MCF 10A (cell line): ENCODE measurements around the gene CAMK4. TPM values are rescaled to one million over a fixed set of nuclear protein-coding genes. Genes with fewer than 3 reads are reported as not detected.

Source experiments
- BruUV-seq: library from RNA; stranded (reverse); fragments of 400-500 nt; replicated peaks from 2 replicates; lab custom pipeline; 2021; lab: Mats Ljungman, UMichigan
- CTCF ChIA-PET: fragments of 300-600 bp; sonication (Branson Sonifier 250); formaldehyde crosslinking; extraction: SDS; loops from one replicate; lab custom pipeline; 2021; ENCODE audit warnings: antibody characterized with exemption, inconsistent platforms; lab: Yijun Ruan, JAX
- POLR2A ChIA-PET: fragments of 300-600, 350-650 bp; sonication (Branson Sonifier 250); formaldehyde crosslinking; extraction: SDS; loops from one replicate; lab custom pipeline; 2020; ENCODE audit warnings: antibody characterized with exemption, inconsistent platforms; lab: Yijun Ruan, JAX
- DNase-seq: peaks from one replicate; pipeline ENCODE4 v3.0.0-alpha.2; 2018; ENCODE audit not compliant: unreplicated experiment
- H3K27ac Mint-ChIP-seq: one replicate; pipeline ENCODE4 v1.8.0; 2022; ENCODE audit warnings: mild to moderate bottlenecking, low read depth, mixed read lengths; ENCODE audit not compliant: unreplicated experiment
- H3K27me3 Mint-ChIP-seq: one replicate; pipeline ENCODE4 v1.8.0; 2022; ENCODE audit warnings: mixed read lengths; ENCODE audit not compliant: insufficient read depth, unreplicated experiment
- H3K36me3 Mint-ChIP-seq: one replicate; pipeline ENCODE4 v1.8.0; 2022; ENCODE audit warnings: mild to moderate bottlenecking, moderate library complexity, mixed read lengths; ENCODE audit not compliant: insufficient read depth, unreplicated experiment
- H3K4me1 Mint-ChIP-seq: one replicate; pipeline ENCODE4 v1.8.0; 2022; ENCODE audit warnings: mixed read lengths; ENCODE audit not compliant: insufficient read depth, unreplicated experiment
- H3K4me3 Mint-ChIP-seq: one replicate; pipeline ENCODE4 v1.8.0; 2022; ENCODE audit warnings: mild to moderate bottlenecking, moderate library complexity, mixed read lengths; ENCODE audit not compliant: unreplicated experiment
- H3K9me3 Mint-ChIP-seq: one replicate; pipeline ENCODE4 v1.8.0; 2022; ENCODE audit warnings: mixed read lengths; ENCODE audit not compliant: unreplicated experiment
- intact Hi-C: fragments of 100-400 bp; cut with micrococcal nuclease; formaldehyde crosslinking; loops from 2 replicates; pipeline ENCODE4 v1.14.1; 2022
- total RNA-seq: library from RNA; stranded (reverse); gene quantifications from 2 replicates; pipeline ENCODE4 v1.2.3, GENCODE V29; 2022
- TF ChIP-seq, protein P1 (sequence below): fragments of 200-600 bp; IDR thresholded peaks from one replicate; pipeline ENCODE4 v1.8.0; 2022; ENCODE audit warnings: antibody characterized with exemption, mild to moderate bottlenecking; ENCODE audit not compliant: unreplicated experiment

The CAMK4 gene
- total RNA-seq, 1 experiment from 2014 or later: 0.21 TPM

- peaks cover 8% of the 10 kb centered on the region for H3K9me3 Mint-ChIP-seq
- no TSS peak for BruUV-seq
- no peaks in the 10 kb centered on the region for H3K4me1 Mint-ChIP-seq
- no peaks in the 10 kb centered on the region for H3K36me3 Mint-ChIP-seq
- H3K4me3 Mint-ChIP-seq: no peak overlapping the region
- ChIA-PET CTCF (interaction anchor here (1.1 kb wide), 1 partner anchor 299 kb away, joined by 4 read pairs; no protein-coding TSS in a partner anchor), POLR2A (no interaction called here)
- no peak for DNase-seq
- TF ChIP-seq, protein P1, sequence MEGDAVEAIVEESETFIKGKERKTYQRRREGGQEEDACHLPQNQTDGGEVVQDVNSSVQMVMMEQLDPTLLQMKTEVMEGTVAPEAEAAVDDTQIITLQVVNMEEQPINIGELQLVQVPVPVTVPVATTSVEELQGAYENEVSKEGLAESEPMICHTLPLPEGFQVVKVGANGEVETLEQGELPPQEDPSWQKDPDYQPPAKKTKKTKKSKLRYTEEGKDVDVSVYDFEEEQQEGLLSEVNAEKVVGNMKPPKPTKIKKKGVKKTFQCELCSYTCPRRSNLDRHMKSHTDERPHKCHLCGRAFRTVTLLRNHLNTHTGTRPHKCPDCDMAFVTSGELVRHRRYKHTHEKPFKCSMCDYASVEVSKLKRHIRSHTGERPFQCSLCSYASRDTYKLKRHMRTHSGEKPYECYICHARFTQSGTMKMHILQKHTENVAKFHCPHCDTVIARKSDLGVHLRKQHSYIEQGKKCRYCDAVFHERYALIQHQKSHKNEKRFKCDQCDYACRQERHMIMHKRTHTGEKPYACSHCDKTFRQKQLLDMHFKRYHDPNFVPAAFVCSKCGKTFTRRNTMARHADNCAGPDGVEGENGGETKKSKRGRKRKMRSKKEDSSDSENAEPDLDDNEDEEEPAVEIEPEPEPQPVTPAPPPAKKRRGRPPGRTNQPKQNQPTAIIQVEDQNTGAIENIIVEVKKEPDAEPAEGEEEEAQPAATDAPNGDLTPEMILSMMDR: no peak
- intact Hi-C loops: no loop called here
- H3K27ac Mint-ChIP-seq: no peak overlapping the region
- no peaks in the 10 kb centered on the region for H3K27me3 Mint-ChIP-seq
Observed at GRCh38 chr5:111461934-111462333, 237.8 kb downstream of the CAMK4 start.

- Mint-ChIP-seq H3K27ac (no peak overlapping the region), H3K9me3 (peaks cover 8% of the 10 kb centered on the region), H3K27me3 (no peaks in the 10 kb centered on the region), H3K4me3 (no peak overlapping the region), H3K4me1 (no peaks in the 10 kb centered on the region), H3K36me3 (no peaks in the 10 kb centered on the region)
- CTCF ChIA-PET: interaction anchor here (1.2 kb wide), 1 partner anchor 10 kb away, joined by 3 read pairs; no protein-coding TSS in a partner anchor
- BruUV-seq: no TSS peak
- POLR2A ChIA-PET: no interaction called here
- TF ChIP-seq, protein P1: no peak
- intact Hi-C loops: no loop called here
- DNase-seq: no peak
Observed at GRCh38 chr5:111463311-111463710, 239.1 kb downstream of the CAMK4 start.

GRCh38 chr5:111469293-111469896 lies 245.2 kb downstream of the CAMK4 start:
- intact Hi-C loops: no loop called here
- TF ChIP-seq, protein P1: no peak
- Mint-ChIP-seq H3K4me3 (no peak overlapping the region), H3K27me3 (no peaks in the 10 kb centered on the region), H3K27ac (no peak overlapping the region), H3K36me3 (no peaks in the 10 kb centered on the region), H3K9me3 (peaks cover 8% of the 10 kb centered on the region), H3K4me1 (peaks cover 6% of the 10 kb centered on the region)
- BruUV-seq: no TSS peak
- ChIA-PET POLR2A (interaction anchor here (0.6 to 1.3 kb wide), 2 partner anchors 14 to 497 kb away, joined by 4 to 5 read pairs; no protein-coding TSS in a partner anchor), CTCF (interaction anchor here (0.6 to 0.8 kb wide), 3 partner anchors 14 to 280 kb away, joined by 3 to 4 read pairs (median 3); no protein-coding TSS in a partner anchor)
- DNase-seq: no peak

GRCh38 chr5:111469903-111470302 lies 245.7 kb downstream of the CAMK4 start:
- Mint-ChIP-seq H3K4me3 (no peak overlapping the region), H3K4me1 (peaks cover 6% of the 10 kb centered on the region), H3K9me3 (peaks cover 6% of the 10 kb centered on the region), H3K27ac (no peak overlapping the region), H3K27me3 (no peaks in the 10 kb centered on the region), H3K36me3 (no peaks in the 10 kb centered on the region)
- DNase-seq: no peak
- ChIA-PET POLR2A (interaction anchor here (0.5 to 1.3 kb wide), 3 partner anchors 13 to 171 kb away, joined by 3 to 5 read pairs (median 3); no protein-coding TSS in a partner anchor), CTCF (interaction anchor here (0.6 to 1.0 kb wide), 4 partner anchors 15 to 312 kb away, joined by 3 to 4 read pairs (median 3); no protein-coding TSS in a partner anchor)
- BruUV-seq: no TSS peak
- TF ChIP-seq, protein P1: no peak
- intact Hi-C loops: loop anchor here (10.0 kb wide), 1 partner anchor 195 kb away; no protein-coding TSS in a partner anchor
